ENCODE measurements around the gene CAMK2G.

- no peak for TF ChIP-seq CTCF (IDR thresholded peaks at IDR 0.05)
- no peak for TF ChIP-seq SIN3A (IDR thresholded peaks at IDR 0.05; ENCODE audit: borderline replicate concordance, insufficient read depth, low read depth, low read length)
Measured at GRCh38 chr10:73841526-73842285, 32.6 kb downstream of the CAMK2G start.

All from Panc1 (cell line).